ENCODE data around the gene PTK6.

DNA sequence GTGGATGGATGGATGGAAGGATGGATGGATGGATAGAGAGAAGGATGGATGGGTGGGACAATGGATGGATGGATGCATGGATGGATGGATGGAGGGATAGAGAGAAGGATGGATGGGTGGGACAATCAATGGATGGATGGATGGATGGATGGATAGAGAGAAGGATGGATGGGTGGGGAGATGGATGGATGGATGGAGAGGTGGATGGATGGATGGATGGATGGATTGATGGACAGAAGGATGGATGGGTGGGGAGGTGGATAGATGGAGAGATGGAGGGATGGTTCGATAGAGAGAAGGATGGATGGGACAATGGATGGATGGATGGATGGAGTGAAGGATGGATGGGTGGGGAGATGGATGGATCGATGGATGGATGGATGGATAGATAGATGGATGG is 44.7 kb downstream of the PTK6 start:
- TF ChIP-seq, protein P1, sequence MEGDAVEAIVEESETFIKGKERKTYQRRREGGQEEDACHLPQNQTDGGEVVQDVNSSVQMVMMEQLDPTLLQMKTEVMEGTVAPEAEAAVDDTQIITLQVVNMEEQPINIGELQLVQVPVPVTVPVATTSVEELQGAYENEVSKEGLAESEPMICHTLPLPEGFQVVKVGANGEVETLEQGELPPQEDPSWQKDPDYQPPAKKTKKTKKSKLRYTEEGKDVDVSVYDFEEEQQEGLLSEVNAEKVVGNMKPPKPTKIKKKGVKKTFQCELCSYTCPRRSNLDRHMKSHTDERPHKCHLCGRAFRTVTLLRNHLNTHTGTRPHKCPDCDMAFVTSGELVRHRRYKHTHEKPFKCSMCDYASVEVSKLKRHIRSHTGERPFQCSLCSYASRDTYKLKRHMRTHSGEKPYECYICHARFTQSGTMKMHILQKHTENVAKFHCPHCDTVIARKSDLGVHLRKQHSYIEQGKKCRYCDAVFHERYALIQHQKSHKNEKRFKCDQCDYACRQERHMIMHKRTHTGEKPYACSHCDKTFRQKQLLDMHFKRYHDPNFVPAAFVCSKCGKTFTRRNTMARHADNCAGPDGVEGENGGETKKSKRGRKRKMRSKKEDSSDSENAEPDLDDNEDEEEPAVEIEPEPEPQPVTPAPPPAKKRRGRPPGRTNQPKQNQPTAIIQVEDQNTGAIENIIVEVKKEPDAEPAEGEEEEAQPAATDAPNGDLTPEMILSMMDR (IDR thresholded peaks at IDR 0.05), result no peak
- no peak for TF ChIP-seq POLR2A (IDR thresholded peaks at IDR 0.05)
